ENCODE measurements around the gene LRMDA. TPM values are rescaled to one million over a fixed set of nuclear protein-coding genes. Genes with fewer than 3 reads are reported as not detected.

The LRMDA gene
- total and polyA plus RNA-seq, 2 of the 13 experiments (the other 11 are each of a cell fraction or from before 2014, with no cell fraction given): 13.4 to 22.0 TPM

- TF ChIP-seq ZNF749 (CRISPR knock-in tag; IDR thresholded peaks at IDR 0.05; ENCODE audit: borderline replicate concordance) (0 out of 2 replicates have a peak, but pooled peaks have one; percentile 51), ZNF710 (CRISPR knock-in tag; IDR thresholded peaks at IDR 0.05; ENCODE audit: borderline replicate concordance) (0 out of 2 replicates have a peak, but pooled peaks have one; percentile 39), MXI1 (IDR thresholded peaks at IDR 0.05; ENCODE audit: borderline replicate concordance, low read depth, low read length) (peak; percentile 71; the same call in 2 of the 3 replicates), HMGA1 (CRISPR knock-in tag; conservative IDR thresholded peaks at IDR 0.05) (no peak), ZNF672 (CRISPR knock-in tag; IDR thresholded peaks at IDR 0.05) (no peak), BRD4 (CRISPR knock-in tag; IDR thresholded peaks at IDR 0.05) (peak; percentile 22; the same call in 1 of the 2 replicates), MEIS2 (CRISPR knock-in tag; IDR thresholded peaks at IDR 0.05) (peak; percentile 75), SKI (IDR thresholded peaks at IDR 0.05; ENCODE audit: partially characterized antibody) (peak; percentile 75), NR2F2 (IDR thresholded peaks at IDR 0.05; ENCODE audit: borderline replicate concordance, low read depth) (peak; percentile 41; the same call in 1 of the 2 replicates), RARG (CRISPR knock-in tag; IDR thresholded peaks at IDR 0.05; ENCODE audit: low read depth) (no peak), RNF2 (conservative IDR thresholded peaks at IDR 0.05; ENCODE audit: low read depth) (0 out of 2 replicates have a peak, but pooled peaks have one; percentile 38), ZXDC (CRISPR knock-in tag; IDR thresholded peaks at IDR 0.05) (no peak), ZMAT3 (CRISPR knock-in tag; conservative IDR thresholded peaks at IDR 0.05) (peak; percentile 17; the same call in 1 of the 2 replicates), HOXD1 (CRISPR knock-in tag; IDR thresholded peaks at IDR 0.05) (0 out of 2 replicates have a peak, but pooled peaks have one; percentile 58), ZNF766 (CRISPR knock-in tag; IDR thresholded peaks at IDR 0.05; ENCODE audit: borderline replicate concordance) (no peak)
- TF ChIP-seq, protein P1, sequence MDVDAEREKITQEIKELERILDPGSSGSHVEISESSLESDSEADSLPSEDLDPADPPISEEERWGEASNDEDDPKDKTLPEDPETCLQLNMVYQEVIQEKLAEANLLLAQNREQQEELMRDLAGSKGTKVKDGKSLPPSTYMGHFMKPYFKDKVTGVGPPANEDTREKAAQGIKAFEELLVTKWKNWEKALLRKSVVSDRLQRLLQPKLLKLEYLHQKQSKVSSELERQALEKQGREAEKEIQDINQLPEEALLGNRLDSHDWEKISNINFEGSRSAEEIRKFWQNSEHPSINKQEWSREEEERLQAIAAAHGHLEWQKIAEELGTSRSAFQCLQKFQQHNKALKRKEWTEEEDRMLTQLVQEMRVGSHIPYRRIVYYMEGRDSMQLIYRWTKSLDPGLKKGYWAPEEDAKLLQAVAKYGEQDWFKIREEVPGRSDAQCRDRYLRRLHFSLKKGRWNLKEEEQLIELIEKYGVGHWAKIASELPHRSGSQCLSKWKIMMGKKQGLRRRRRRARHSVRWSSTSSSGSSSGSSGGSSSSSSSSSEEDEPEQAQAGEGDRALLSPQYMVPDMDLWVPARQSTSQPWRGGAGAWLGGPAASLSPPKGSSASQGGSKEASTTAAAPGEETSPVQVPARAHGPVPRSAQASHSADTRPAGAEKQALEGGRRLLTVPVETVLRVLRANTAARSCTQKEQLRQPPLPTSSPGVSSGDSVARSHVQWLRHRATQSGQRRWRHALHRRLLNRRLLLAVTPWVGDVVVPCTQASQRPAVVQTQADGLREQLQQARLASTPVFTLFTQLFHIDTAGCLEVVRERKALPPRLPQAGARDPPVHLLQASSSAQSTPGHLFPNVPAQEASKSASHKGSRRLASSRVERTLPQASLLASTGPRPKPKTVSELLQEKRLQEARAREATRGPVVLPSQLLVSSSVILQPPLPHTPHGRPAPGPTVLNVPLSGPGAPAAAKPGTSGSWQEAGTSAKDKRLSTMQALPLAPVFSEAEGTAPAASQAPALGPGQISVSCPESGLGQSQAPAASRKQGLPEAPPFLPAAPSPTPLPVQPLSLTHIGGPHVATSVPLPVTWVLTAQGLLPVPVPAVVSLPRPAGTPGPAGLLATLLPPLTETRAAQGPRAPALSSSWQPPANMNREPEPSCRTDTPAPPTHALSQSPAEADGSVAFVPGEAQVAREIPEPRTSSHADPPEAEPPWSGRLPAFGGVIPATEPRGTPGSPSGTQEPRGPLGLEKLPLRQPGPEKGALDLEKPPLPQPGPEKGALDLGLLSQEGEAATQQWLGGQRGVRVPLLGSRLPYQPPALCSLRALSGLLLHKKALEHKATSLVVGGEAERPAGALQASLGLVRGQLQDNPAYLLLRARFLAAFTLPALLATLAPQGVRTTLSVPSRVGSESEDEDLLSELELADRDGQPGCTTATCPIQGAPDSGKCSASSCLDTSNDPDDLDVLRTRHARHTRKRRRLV (CRISPR knock-in tag; IDR thresholded peaks at IDR 0.05): peak; percentile 52; the same call in 1 of the 2 replicates
- TF ChIP-seq, protein P2, sequence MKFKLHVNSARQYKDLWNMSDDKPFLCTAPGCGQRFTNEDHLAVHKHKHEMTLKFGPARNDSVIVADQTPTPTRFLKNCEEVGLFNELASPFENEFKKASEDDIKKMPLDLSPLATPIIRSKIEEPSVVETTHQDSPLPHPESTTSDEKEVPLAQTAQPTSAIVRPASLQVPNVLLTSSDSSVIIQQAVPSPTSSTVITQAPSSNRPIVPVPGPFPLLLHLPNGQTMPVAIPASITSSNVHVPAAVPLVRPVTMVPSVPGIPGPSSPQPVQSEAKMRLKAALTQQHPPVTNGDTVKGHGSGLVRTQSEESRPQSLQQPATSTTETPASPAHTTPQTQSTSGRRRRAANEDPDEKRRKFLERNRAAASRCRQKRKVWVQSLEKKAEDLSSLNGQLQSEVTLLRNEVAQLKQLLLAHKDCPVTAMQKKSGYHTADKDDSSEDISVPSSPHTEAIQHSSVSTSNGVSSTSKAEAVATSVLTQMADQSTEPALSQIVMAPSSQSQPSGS (CRISPR knock-in tag; IDR thresholded peaks at IDR 0.05): peak; percentile 26; the same call in 1 of the 2 replicates
These were observed 29.6 kb upstream of the LRMDA start, which contains the start of gene ZNF503 (continued) for GRCh38 chr10:75401569-75402485.

Measured in HepG2 (cell line).